HG03103 (cell line): ENCODE measurements around the gene UROC1.

Experiments used
- ATAC-seq: cut with Tn5 transposase; IDR thresholded peaks from one replicate; pipeline ENCODE4 v1.9.1; 2021; ENCODE audit warnings: low read depth; ENCODE audit not compliant: unreplicated experiment

Gene UROC1

GRCh38 chr3:126465928-126466544 is 51.5 kb downstream of the UROC1 start:
- ATAC-seq = no peak

GRCh38 chr3:126464997-126465396 is 52.6 kb downstream of the UROC1 start:
- no peak for ATAC-seq

- ATAC-seq = no peak
Measured at GRCh38 chr3:126464494-126464893, 53.1 kb downstream of the UROC1 start.

- ATAC-seq = no peak
Measured at GRCh38 chr3:126464093-126464492, 53.5 kb downstream of the UROC1 start.

GRCh38 chr3:126463521-126463920 is 54.1 kb downstream of the UROC1 start:
- no peak for ATAC-seq

GRCh38 chr3:126461450-126462070 is 56.0 kb downstream of the UROC1 start:
- ATAC-seq = no peak

GRCh38 chr3:126460381-126460780 is 57.2 kb downstream of the UROC1 start:
- no peak for ATAC-seq

- no peak for ATAC-seq
Measured at GRCh38 chr3:126459763-126460127, 57.8 kb downstream of the UROC1 start.

- ATAC-seq = no peak
Measured at GRCh38 chr3:126459111-126459762, 58.3 kb downstream of the UROC1 start.

GRCh38 chr3:126456766-126457388 is 60.7 kb downstream of the UROC1 start:
- ATAC-seq = no peak

GRCh38 chr3:126456211-126456610 is 61.4 kb downstream of the UROC1 start:
- ATAC-seq = no peak

- ATAC-seq = no peak
Measured at GRCh38 chr3:126454437-126455198, 63.0 kb downstream of the UROC1 start.

- no peak for ATAC-seq
Measured at GRCh38 chr3:126454025-126454424, 63.5 kb downstream of the UROC1 start.

GRCh38 chr3:126452213-126452612 is 65.4 kb downstream of the UROC1 start:
- no peak for ATAC-seq

- no peak for ATAC-seq
Measured at GRCh38 chr3:126451511-126451910, 66.1 kb downstream of the UROC1 start.

- ATAC-seq = no peak
Measured at GRCh38 chr3:126450744-126451143, 66.8 kb downstream of the UROC1 start.

GRCh38 chr3:126450219-126450618 is 67.4 kb downstream of the UROC1 start:
- no peak for ATAC-seq

- no peak for ATAC-seq
Measured at GRCh38 chr3:126449621-126450051, 67.9 kb downstream of the UROC1 start.

- no peak for ATAC-seq
Measured at GRCh38 chr3:126448893-126449180, 68.7 kb downstream of the UROC1 start.

GRCh38 chr3:126448136-126448892 is 69.3 kb downstream of the UROC1 start:
- no peak for ATAC-seq
